ENCODE data around the gene AGRP.

Gene AGRP

DNA sequence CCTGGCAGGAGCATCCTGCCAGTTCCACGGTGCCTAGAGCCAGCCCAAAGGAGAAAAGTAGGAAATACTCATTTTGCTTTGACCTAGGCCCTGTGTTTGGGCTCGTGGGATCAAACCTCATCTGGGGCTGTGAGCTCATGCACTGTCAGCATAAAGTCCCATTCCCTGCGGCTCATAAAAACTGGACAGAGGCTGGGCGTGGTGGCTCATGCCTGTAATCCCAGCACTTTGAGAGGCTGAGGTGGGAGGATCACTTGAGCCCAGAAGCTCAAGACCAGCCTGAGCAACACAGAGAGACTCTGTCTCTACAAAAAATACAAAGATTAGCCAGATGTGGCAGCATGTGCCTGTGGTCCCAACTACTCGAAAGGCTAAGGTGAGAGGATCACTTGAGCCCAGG, 20.3 kb downstream of the AGRP start:
- no peak for DNase-seq (ENCODE audit: low spot score)

DNA sequence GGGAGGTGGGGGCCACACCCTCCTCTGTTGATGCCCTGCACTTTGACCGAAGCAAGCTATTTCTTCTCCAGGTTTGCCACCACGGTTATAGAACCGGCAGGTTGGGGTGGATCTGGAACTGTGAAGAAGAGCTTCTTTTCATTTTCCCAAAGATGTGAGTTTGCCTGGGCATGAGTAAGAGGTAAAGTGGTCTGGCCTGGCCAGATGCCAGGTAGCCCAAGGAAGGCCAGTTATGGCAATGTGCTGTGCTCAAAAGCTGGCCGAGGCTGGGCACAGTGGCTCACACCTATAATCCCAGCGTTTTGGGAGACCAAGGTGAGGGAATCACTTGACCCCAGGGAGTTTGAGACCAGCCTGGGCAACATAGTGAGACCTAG, 21.1 kb downstream of the AGRP start:
- DNase-seq (ENCODE audit: low spot score): no peak

DNA sequence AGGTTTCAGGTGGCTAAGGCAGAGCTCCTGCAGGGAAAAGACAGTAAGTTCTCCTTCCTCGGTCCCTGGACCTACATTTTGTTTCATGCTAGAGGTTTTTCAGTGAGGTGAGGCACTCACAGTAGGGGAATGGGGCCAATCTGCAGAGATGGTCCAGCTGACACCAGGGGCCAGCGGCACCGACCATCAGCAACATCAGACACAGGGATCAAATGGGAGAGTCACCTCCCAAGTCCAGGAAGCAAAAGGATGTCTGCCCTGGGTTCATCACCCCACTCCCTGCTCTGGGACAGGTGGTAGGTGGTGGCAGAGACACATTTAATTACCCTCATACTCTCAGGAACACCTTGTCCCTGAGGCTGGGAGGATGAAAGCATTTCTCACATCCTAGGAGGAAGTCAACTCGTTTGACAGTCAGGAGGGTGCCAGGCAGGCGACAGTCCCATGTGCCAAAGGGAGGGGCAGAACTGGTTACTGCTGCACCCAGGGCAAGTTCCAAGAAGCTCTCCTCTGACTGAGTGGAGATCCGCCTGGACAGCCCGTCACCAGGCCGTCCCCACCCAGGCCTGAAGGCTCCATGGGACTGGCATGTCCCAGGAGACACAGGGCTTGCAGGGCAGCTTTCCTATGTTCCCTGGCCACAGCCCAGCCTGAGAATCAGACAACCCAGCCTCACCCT, 21.6 kb downstream of the AGRP start:
- DNase-seq (ENCODE audit: low spot score): no peak

DNA sequence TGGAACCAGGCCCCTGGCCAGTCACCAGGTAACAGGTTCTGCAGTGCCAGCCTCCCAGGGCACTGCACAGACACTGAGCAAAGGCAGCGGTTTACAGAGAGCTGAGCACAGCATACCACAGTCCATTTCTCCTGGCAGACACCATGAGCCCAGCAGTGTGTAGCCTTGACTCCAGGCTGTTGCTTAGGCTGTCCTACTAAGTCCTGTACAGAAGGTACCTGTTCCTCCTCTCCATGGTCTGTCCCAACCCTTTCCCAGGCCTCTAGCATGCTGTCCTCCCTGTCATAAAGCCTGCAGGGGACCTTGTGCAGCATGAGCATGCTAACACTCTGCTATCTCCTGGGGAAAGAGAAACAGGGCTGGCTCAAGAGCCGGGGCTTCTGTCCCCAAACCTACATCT, 22.4 kb downstream of the AGRP start:
- no peak for DNase-seq (ENCODE audit: low spot score)

DNA sequence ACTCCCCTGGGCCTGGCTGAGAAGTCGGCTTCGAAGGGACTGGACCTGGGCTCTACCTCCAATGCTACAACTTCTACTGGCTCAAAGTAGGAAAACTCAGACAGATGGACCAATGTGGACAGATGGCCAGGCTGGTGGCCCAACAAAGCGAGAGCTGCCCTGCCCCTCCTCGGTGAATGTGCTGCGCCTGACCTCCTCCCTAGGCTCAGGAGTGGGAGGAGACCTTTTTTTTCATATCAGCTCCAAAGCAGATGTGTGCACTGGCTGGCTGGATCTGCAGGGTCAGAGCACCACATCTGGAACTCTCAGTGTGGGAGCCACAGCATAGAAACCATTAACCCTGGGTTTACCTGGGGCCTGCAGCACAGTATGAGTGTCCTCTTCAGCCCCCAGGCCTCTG, 23.2 kb downstream of the AGRP start:
- DNase-seq (ENCODE audit: low spot score): no peak

DNA sequence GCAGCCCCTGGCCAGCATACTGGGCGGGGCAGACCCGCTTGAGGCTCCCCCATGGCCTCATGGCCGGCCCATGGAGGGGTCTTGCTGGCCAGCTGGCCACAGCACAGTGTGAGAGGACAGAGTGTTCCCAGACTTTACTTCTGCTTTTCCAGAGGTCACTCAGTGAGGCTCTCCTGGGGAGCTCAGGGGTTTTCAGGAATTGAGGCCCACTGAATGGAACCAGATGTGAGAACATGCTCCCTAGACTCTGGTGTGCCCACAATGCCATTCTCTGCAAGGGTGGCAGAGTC, 23.5 kb downstream of the AGRP start:
- DNase-seq (ENCODE audit: low spot score): no peak

DNA sequence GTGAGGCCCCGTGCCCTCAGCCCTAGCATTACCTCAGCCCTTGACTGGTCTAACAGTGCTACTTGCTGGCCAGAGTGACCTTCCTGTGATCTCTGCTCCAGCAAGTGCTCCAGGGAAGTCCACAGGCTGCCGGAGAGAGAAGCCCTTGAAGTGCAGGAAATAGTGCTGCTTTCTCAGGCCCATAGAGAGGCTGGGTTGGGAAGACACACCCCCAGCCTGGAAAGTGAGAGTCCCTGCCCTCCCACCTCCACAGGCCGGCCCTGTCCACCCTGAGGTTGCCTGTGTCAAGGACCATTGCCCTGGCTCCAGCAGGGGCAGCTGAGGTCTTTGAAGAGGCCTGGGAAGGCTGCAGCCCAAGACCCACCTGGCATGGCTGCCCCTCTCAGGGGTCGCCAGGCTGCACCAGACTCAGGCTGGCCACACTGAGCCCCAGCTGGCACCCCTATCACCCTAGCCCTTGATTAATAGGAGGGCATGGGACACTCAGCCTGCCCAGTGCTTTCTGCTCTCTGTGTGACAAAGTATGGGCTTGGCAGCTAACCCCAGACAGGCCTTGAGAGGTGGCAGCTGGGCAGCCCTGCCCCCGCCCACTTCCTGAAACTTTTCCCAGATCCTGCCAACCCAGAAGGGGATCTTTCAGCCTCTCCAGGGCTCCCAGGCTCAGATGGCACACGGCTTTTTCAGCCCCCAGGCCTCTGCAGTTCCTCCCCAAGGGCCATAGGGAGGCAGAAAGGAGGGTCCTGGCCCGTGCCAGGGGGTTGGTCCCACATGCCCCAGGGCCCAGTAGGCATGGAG, 24.1 kb downstream of the AGRP start:
- DNase-seq (ENCODE audit: low spot score): peak; percentile 19

DNA sequence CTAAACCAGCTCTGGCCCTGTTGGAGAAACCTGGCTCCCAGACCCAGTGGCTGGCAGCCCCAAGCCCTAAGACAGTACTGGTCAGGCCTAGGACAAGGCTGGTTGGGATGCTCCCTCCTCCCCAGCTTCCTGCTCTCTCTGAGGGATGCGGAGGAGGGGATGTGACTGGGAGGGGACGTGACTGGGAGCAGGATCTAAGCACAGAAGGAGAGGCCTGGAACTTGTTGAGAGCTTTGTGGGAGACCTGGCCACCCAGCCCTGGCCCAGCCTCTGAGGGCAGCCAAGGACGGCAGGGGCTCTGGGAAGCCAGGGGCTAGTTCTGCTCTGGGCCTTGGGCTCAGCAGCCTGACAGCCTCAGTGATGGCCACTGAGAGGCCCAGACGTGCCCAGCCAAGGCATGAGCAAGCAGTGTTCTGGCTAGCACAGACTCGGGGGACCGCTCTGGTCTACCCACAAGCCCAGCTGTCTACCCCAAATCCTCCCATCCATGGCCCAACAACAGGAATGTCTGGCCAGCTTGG, 25.2 kb downstream of the AGRP start:
- no peak for DNase-seq (ENCODE audit: low spot score)

DNA sequence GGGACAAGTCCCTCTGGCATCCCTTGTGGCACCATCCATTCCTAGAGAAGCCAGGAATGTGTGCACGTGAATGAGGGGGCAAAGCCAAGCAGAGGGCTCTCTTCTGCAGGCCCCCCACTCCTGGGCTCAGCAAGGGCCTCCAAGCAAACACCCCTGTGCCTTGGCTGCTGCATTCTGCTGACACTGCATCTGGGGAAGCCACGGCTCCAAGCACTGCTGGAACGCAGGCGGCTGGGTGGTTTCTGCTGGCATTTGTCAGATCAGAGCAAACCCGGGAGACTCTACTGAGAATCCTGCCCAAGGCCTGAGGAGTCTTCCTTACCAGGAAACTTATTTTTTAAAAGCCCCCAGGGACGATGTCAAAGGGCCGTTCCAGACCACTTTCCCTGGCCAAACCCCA, 25.7 kb downstream of the AGRP start:
- no peak for DNase-seq (ENCODE audit: low spot score)

DNA sequence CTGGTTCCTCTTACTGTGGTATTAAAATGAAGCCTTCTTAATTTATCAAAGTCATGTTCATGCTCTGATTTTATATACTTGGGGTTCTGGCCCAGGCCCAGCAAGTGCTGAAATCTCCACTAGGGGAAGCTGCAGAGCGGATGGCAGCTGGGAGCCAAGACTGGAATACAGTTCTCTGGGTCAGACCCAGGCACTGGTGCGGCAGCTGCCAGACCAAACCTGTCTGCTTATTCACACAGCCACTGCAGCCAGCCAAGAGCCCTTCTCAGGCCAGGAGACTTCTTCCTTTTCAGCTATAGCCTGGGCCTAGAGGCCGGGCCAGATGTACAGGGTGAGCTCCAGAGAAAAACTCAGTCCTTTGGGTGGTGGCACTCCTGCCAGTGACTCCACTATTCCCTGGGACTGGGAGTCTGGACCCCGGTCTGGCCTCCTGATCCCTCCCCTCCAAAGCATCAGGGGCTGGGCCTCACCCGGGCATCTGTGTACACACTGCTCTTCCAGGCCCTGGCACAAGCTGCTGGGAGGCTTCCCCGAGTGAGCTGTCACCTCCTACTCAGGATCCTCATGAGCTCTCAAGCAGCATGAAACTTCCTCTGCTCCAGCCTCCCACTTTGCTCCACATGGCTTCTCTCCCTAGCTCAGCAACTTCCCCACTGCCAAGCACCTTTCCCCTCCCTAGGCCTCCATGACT, 26.8 kb downstream of the AGRP start:
- DNase-seq (ENCODE audit: low spot score): no peak

DNA sequence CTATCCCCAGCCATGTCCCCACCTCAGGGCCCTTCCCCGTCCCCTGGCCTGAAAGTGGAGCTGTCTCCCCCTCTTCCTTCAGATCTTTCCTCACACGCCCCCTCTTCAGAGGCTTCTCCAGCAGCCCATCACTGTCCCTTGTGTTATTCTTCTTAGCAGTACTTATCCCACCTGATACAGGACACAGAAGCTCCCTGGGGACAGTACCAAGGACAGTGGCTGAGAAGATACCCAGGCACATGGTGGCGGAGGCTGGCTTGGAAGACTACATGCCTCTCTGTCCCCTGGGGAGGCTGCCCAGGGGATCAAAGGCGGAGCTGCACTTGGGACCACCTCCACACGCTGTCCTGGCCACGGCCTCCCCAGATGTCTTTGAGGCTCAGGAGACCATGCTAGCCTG, 28.5 kb downstream of the AGRP start:
- DNase-seq (ENCODE audit: low spot score): no peak

DNA sequence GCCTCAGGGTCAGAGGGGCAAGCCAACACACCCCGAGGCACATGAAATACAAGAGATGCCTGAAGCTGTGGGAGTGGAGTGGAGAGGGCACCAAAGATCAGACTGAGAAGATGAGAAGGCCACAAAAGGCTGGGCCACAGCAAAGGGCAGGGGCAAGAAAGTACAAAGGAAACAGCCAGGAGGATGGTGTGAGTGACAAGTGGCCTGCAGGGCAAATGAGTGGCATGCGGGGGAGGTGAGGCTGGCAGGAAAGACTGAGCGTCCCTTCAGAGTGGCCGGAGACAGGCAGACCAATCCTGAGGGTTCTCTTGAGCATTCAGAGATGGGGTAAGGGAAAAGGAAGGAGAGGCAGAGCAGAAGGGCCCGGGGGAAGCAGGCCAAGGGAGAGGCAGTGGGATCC, 29.2 kb downstream of the AGRP start:
- no peak for DNase-seq (ENCODE audit: low spot score)

DNA sequence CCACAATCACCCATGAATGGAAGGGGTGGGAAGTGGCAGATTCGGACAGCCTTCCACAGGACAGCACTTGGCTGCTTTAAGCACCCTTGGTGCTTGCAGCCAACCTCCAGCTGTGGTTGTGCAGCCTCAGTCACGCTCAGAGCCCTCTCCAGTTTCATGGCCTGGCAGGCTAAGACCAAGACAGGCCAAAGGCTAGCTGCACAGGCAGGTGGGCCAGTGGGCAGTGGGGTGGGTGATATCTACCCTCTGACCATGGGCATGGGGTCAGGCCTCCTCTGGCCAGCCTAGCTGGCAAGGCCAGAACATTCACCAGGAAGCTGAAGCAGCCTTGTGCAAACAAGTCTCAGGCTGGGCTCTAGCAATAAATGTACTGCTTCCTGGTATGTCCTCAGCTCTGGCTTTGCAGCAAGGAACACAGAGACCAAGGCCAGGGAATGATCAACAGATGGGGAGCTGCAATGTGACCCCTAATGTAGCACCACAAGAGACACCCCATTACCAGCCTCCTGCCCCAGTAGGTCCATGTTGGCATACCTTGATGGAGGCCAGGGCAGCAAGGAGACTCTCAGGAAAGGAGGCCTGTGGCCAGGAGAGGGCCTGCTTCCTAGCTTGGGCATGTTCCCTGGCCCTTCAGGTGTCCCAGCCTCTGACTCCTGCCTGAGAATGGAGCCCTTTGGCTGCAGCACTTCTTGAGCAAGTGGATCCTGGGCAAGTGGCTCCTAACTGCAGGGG, 31.5 kb downstream of the AGRP start:
- DNase-seq (ENCODE audit: low spot score): no peak

DNA sequence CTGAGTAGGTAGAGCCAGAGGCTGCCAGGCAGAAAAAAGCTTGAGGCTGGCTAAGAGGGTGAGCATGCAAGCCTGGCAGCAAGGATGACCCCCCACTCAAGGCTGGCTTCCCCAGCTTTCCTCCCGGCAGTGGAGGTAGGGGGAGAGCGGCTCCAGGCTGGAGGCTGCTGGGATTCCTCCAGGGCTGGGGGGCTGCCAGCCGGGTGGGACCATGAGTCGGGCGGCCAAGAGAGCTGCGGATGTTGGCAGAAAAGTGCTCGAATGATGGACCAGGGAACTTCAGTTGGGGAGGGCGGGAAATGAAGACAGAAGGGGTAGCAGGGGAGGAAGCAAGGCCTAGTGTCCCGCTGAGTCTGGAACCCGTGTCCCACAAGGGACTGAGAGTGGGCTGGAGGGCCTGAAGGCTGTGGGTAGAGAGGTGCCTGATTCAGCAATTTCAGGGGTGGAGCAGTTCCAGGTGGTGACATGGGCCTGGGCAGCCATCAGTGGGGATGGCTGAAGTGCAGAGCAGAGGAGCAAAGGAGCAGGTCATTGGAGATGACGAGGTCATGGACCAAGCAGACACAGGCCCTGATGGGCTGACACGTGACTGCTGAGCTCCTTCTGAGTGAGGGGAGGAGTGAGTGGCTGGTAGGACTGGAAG, 32.2 kb downstream of the AGRP start:
- DNase-seq (ENCODE audit: low spot score): no peak

DNA sequence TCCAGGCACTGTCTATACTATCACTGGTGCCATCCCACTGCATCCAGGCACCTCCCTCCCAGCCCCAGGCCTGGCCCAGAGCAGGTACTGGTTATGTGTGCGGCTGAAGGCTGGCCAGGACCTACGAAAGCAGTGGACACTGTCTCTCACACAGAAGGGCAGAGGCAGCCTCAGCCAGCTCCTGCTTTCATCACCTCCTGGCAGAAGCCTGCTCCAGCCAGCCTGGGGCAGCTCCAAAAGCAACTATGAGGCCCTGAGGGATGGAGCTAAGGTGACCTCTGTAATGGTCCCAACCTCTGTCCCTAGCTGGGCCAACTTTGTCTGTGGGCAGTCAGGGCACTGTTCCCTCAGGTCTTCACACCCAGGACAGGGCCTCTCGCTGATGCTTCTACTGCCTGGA, 33.6 kb downstream of the AGRP start:
- DNase-seq (ENCODE audit: low spot score): no peak

DNA sequence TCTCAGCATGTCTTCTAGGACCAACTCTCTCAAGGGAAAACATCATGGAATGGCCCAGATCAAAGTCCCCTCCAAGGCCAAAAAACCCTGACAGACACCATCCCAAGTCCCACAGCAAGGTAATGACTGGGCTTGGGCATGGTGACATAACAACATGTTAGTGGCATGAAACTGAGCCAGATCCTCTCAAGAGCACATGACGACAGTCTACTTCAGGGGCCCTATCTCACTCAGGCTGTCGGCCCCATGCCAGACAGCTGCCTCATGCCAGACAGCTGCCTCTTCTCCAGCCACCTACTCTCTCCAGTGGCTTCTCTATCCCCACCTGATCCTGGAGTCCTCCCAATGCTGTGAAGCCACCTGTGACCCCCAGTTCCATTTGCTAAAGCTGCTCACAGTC, 34.0 kb downstream of the AGRP start:
- DNase-seq (ENCODE audit: low spot score): no peak

DNA sequence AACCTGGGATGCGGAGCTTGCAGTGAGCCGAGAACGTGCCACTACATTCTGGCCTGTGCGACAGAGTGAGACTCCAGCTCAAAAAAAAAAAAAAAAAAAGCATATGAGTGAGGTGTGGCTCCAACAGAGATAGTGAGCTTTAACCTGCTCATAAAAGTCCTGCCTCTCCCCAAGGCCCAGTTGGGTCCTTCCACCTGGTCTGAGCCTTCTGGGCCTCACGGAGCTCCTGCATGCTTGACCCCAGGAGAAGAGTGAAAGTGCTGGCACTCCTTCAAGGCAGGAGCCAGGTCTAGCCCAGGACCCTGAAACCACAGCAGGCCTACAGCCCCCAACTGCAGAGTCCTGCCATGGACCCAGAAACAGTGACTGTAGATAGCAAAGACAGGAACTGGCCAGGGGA, 34.8 kb downstream of the AGRP start:
- DNase-seq (ENCODE audit: low spot score): no peak

DNA sequence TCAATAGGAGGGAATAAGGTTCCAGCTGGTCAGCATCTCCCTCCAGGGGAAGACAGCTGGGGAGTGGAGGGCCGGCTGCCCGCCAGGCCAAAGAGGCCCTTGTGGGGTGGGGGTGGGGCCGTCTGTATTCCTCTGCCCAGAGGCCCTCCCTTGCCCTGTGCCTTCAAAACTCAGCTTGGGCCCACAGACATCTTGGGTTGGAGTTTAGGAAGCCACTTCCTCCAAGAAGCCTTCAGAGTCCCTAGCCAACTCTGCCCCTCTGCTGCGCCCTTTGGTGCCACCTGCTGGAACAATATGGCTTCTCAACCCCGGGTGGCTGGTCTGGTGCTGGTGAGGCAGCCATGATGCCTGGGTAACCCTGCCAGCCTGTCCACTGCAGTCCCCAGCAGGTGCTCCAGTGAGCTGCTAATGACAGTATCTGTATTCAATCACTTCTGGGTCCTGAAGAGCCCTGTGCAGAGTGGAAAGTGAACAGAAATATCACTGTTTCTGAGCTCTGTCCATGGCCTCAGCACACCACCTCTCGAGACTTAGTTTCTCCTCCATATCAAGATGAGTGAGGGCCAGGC, 35.8 kb downstream of the AGRP start:
- DNase-seq (ENCODE audit: low spot score): peak; percentile 40

DNA sequence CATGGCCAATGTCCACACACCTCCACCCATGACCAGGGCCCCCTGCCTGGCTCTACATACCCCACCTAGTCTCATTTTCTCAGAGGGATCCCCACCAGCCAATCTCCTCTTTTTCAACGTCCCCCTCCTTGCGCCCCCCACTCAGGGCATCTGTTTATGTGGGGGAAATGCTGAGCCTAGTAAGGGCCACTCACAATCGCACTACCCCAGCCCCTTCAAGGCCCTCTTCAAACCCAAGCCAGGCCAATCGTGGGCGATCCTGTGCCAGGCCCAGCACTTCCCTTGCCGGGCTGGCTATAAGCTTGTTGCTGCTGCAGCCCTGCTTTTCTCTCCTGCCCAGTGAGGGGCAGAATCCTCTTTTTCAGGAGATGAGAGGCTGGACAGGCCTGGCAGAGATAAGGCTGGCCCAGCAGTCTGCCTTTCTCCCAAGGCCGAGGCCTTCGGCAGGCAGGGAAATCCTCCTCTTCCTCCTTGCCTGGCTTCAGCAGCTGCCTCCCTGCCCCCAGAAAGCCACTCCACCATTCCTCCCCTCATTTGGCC, 36.3 kb downstream of the AGRP start:
- DNase-seq (ENCODE audit: low spot score): no peak

DNA sequence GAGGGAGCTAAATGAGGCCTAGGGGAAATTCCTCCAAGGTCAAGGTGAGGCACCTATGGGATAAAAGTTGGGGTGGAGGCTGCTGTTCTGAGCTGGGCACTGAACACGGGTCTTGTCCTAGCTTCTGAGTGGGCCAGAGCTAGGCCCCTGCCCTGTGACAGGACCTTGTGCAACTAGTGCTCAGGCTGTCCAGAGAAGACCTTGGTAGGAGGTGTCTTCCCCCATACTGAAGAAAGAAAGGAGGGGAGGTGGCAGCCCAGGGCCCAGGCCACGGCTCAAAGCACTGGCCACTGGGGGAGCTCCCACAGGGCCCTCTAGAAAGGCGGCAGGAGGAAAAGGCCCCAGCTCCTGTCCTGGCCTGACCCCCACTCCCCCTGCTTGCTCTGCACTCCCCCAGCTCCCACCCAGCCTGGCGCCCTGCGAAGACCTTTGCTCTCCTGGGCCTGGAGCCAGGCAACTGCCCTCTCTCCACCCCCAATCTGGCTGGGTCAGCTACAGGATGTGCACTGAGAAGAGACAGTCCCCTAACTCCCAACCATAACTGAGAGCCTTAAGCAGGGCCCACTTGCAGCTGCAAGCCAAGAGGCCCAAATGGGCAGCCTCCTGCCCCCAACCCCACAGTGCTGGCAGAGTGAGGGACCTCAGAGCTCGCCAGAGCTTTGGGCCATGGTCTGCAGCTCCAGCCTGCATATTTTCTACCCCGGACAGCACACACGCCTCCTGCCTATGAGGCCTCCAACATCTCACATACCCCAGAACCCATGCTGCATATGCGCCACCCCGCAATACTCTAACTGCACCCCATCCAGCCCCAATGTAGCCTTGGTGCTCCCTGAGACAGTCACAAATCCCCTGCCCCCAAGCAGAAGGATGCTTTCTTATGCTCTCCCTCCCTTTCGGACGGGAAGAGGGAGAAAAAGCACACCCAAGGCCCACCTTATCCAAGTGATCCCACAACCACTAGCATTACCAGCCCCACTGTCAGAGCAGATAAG, 37.1 kb downstream of the AGRP start:
- DNase-seq (ENCODE audit: low spot score): no peak

Measured in kidney capillary endothelial cell (primary cell).